COLO668 (cell line): Measurements from ENCODE around the gene SAMD5.

Source experiments
- DNase-seq: peaks from one replicate; lab custom pipeline; 2025; ENCODE audit not compliant: unreplicated experiment; lab: John Stamatoyannopoulos, UW

The SAMD5 gene

DNA sequence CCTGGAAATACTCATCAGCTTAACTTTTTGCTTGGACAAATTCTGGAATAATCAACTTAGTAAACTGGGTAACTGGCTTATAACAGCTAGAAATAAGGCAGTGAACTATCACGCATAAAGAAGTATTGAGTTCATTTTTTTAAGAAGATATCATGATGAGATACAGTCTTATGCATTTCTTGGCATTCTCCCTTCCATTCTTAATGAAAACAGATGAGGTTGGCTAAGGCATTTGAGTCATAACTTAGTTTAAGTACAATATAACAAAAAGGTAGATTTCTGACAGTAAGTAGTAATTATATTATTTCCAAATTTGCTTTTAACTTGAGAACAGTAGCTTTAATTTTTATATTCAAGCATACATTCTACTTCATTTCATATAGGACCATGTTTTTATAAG, 56.1 kb downstream of the SAMD5 start:
- no peak for DNase-seq

GRCh38 chr6:147566244-147566898, 57.9 kb downstream of the SAMD5 start:
- DNase-seq: no peak

GRCh38 chr6:147567141-147567805, 58.8 kb downstream of the SAMD5 start:
- DNase-seq: no peak

DNA sequence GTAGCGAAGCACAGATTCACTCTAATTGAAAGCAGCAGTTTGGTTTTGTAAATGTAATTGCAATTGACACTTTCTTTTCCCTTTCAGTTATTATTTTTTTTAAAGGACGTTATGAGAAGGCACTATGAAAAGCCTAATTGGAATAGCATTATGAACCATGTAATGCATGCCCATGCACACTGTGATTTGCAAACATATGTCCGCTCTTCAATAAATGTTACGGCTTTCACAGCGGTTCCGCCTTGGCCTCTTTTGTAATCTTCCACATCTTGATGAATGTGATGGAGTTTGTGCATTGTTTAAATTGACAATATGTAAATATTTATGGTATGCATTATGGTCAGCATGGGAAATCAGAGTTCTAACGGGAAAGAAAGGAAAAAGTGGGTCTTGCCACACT, 61.3 kb downstream of the SAMD5 start:
- no peak for DNase-seq

- DNase-seq: no peak
Observed at GRCh38 chr6:147570681-147571080, 62.2 kb downstream of the SAMD5 start.

- no peak for DNase-seq
Observed at GRCh38 chr6:147577488-147577887, 69.0 kb downstream of the SAMD5 start.

DNA sequence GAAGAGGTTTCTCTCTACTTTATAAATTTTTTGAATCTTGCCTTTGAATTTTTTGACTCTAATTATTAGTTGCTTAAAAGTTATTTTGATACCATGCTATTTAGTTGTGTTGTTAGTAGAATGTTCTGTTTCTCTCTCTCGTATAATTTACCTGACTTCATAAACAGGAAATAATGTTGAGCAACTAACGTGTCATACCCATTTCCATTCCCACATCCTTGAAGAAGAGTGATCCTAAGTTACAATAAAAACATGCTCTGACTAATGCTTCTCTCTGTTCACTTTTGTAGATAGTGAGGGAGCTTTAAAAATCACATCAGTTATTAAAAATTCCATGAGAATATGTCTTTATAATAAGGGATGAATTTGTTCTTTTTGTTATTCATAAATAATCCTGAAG, 69.7 kb downstream of the SAMD5 start:
- no peak for DNase-seq

GRCh38 chr6:147578883-147579282, 70.4 kb downstream of the SAMD5 start:
- no peak for DNase-seq

DNA sequence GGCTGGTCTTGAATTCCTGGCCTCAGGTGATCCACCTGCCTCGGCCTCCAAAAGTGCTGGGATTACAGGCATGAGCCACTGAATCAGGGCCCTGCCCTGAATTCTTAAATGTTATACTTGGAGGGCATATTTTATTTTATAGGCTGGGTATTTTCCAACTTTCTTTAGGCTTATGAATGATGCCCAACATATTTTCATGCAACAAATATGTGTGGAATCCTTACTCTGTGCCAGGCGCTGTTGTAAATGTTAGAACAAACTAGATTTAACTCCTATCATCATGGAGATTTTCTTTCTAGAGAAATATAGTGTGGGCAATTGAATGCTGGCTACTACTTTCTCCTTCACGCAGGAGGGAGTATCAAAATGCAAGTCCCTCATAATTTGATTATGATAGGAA, 71.2 kb downstream of the SAMD5 start:
- DNase-seq: no peak

DNA sequence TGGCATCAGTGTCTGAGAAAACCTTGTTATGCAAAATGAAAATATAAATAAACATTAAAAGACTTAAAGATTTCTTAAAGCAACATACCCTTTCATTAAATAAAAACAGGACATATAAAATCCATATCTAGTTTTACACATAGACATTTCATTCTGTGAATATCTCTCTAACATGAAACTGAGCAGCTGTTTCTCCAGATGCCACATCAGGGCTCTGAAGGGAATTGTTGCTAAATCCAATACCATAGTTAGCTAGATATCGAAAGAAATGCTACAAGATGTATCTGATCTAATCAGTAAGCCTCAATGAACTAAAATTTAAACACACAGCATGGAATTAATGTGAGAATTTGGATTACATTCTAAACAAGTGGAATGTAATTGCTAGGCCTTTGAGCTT, 74.5 kb downstream of the SAMD5 start:
- no peak for DNase-seq

DNA sequence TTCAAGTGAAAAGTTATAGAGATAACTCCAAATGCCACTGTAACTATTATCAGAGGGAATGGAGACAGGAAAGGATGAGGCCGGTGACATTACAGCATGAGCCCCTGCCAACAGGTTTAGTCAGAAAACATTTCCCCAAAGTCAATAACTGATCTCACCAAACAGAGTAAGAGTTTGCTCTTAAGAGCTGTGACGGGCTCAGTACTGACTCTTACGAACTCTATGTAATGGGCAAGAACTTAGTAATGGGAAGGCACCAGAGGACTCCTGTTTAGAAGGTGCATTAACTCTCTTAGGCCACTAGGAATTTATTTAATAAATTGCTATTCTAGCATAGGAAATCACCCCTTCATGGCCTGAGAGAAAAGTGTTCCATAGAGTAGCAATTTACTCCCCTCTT, 76.8 kb downstream of the SAMD5 start:
- no peak for DNase-seq

DNA sequence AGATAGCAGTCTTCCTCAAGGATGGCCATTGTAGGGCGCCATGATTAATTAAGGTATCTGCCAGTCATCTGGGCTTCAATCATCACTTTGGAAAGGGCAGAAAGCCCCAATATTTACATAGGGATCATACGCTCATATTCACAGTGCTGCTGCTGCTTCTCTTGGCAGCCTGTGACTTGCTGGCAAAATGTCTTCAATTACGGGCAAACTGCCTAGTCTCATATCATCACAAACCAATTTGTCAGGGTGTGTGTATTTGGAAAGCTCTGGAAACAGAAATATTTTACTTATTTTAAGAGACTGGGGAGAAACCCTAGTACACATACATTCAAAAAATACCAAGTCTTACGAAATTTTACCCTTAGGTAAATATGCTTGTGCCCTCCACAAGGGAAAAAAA, 77.6 kb downstream of the SAMD5 start:
- DNase-seq: no peak

- DNase-seq: no peak
Observed at GRCh38 chr6:147587907-147588306, 79.4 kb downstream of the SAMD5 start.

DNA sequence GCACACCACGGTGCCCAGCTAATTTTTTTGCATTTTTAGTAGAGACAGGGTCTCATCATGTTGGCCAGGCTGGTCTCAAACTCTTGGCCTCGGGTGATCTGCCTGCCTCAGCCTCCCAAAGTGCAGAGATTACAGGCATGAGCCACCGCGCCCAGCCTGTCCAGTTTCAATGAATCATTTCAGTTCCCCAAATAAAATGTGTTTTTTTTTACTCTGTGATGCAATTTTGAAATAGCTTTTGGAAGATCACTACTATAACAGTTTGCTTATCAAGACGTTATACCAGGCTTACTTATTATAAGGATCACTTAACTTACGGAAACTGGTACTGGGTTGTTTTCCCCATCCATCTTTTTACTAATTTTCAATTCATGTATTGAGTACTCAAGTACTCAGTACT, 80.0 kb downstream of the SAMD5 start:
- DNase-seq: no peak

DNA sequence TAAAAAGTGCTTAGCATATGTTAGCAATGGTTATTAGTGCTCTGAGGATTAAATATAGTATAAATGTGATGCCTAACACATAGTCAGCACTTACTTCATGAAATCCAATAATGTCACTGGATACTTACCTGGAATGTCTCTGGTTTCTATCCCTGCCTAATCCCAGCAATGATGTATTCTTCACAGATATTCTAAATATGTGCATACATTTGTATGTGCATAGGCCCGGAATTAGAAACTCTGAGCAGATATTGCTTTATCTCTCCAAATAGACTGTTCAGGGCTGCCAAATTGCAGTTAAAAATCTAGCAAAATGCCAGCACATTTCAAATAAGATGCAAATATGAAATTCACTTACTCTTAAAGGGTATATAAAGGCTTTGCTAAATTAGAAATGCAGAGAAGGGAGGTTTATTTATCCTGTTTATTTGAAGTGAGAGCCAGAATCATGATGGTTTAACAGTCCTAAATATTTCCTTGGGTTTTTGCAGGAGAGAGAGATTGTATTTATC, 81.3 kb downstream of the SAMD5 start:
- no peak for DNase-seq

- DNase-seq: no peak
Observed at GRCh38 chr6:147595961-147596360, 87.5 kb downstream of the SAMD5 start.

GRCh38 chr6:147603392-147604081, 95.0 kb downstream of the SAMD5 start:
- no peak for DNase-seq

- DNase-seq: no peak
Observed at GRCh38 chr6:147604373-147604772, 95.9 kb downstream of the SAMD5 start.

DNA sequence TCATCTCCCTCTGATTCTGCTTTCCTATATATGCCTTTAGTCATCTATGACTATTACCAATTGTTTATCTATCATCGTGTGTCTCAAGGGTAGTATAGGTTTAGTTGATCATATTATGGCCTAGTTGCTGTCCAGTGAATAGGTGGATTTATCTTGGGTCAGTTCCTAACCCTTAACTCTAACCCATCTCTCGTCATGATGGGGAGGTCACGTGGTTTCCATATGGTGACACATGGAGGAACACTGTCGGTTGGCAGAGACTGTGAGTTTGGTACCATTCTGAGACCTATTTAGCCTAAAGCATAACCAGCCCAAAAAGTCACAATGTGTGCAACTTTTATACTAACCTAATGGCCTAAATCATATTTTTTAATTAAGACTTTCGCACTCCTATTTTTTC, 103.5 kb downstream of the SAMD5 start:
- no peak for DNase-seq

- DNase-seq: no peak
Observed at GRCh38 chr6:147614501-147614900, 106.0 kb downstream of the SAMD5 start.

- no peak for DNase-seq
Observed at GRCh38 chr6:147615659-147616456, 107.4 kb downstream of the SAMD5 start.
